Hepatocyte (in vitro differentiated cells): ENCODE results near the gene KLHL21.

Source experiments
- CTCF ChIP-seq: fragments of 200-600 bp; sonication (generic); IDR thresholded peaks from 2 replicates; pipeline ENCODE4 v1.5.1; 2016; ENCODE audit warnings: antibody characterized with exemption, mild to moderate bottlenecking; ENCODE audit not compliant: poor library complexity
- EZH2 ChIP-seq: fragments of 200-600 bp; sonication (generic); IDR thresholded peaks from 2 replicates; pipeline ENCODE4 v1.6.1; 2016; ENCODE audit warnings: antibody characterized with exemption, mild to moderate bottlenecking, borderline replicate concordance

DNA sequence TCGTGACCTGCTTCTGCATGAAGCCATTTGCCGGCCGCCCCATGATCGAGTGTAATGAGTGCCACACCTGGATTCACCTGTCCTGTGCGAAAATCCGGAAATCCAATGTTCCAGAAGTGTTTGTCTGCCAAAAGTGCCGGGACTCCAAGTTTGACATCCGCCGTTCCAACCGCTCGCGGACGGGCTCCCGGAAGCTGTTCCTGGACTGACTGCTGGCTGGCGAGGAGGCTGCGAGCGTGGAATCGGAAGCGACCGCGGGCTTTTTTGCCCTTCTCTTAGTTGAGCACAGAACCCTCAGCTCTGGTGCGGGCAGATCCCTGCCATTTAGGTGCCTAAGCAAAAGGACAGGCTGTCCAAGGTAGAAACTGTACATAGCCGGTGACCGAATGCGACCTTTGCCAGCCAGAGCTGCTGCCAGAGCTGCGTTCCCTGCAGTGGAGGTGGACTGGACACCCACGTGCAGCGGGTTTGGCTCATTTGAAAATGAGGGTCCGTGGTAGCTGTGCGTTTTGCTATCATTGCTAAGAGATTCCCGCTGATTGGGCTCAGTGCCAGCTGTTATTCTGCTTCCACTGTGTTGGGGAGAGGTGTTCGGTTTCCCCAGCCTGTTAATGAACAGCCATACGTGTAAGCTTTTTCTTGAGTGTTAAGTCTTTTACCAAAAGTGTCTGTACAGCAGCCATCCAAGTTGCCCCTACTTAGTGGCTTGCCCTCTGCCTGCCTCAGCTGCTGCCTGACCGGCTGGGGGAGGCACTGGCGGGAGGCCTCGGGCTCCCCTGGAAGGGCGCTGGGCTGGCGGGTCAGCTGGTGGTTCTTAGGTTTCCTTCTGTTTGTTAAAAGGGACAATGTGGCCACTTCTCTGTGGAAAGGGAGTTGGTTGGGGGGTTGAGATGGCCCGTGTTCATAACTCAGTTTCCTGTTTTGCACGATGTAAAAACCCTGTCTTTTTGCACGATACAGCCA lies 19.0 kb upstream of the KLHL21 start:
- no peak for TF ChIP-seq EZH2
- no peak for TF ChIP-seq CTCF
